Measurements from ENCODE around the gene PSTPIP2. TPM values are rescaled to one million over a fixed set of nuclear protein-coding genes. Genes with fewer than 3 reads are reported as not detected.
A peak's percentile ranks its signal among the peaks of the same experiment; 100 is the strongest.
"Not testable (repeated sequence)": the region's sequence is repeated elsewhere in the genome, so short reads cannot be mapped to it uniquely, and the experiment has no call there.

The PSTPIP2 gene
- total and polyA plus RNA-seq, 4 donors = 7.5 to 49.1 (median 12.8) TPM

GRCh38 chr18:45967007-45967706 is 104.9 kb downstream of the PSTPIP2 start, which contains the start of gene EPG5:
Gene EPG5, minus strand, starts transcription at chr18:45967329. Its CDS starts 90 bp downstream, at chr18:45967239.
- DNase-seq = peak; percentile 95 to 97 (median 95)
- peaks cover 0 to 6% (median under 1%) of the 10 kb centered on the region in 4 donors for H3K36me3 ChIP-seq (ENCODE audit: control insufficient read depth in 4 of 4, insufficient read depth in 4 of 4, low read length in 4 of 4)
- peak; percentile 99 for ATAC-seq (ENCODE audit: insufficient read depth, low FRiP score)
- H3K4me3 ChIP-seq = peak within 1 kb of the TSS; percentile 86
- no peaks in the 10 kb centered on the region for H3K9me3 ChIP-seq (ENCODE audit: control insufficient read depth in 4 of 4, insufficient read depth in 3 of 4, low read length in 3 of 4)
- 0% methylated on average over 47 to 50 of the region's 50 CpGs for WGBS, 2 donors
- H3K4me1 ChIP-seq (ENCODE audit: control insufficient read depth in 5 of 5, insufficient read depth in 5 of 5, low read length in 5 of 5) = peaks cover 0 to 6% (median 3%) of the 10 kb centered on the region in 5 donors
- peak within 1 kb of the TSS; percentile 80 to 85 for H3K27ac ChIP-seq (ENCODE audit: low read depth in 1 of 2, low read length in 1 of 2)
- H3K9ac ChIP-seq (ENCODE audit: insufficient read depth in 1 of 2, low read length in 2 of 2) = peak within 1 kb of the TSS; percentile 77 to 87
- H3K27me3 ChIP-seq (ENCODE audit: control insufficient read depth in 3 of 3, insufficient read depth in 3 of 3, low read length in 2 of 3) = no peaks in the 10 kb centered on the region
- no peak for TF ChIP-seq CTCF (IDR thresholded peaks at IDR 0.05; ENCODE audit: control extremely low read depth, extremely low read depth)

- 97% methylated on average over 5 of the region's 5 CpGs for WGBS, 2 donors
- not testable (repeated sequence) for H3K4me1 ChIP-seq (ENCODE audit: control insufficient read depth in 5 of 5, insufficient read depth in 5 of 5, low read length in 5 of 5); DNase-seq
These were observed 107.1 kb downstream of the PSTPIP2 start for GRCh38 chr18:45964913-45965312.

GRCh38 chr18:45962866-45963265 is 109.2 kb downstream of the PSTPIP2 start:
- H3K9ac ChIP-seq (ENCODE audit: insufficient read depth in 1 of 2, low read length in 2 of 2) = no peak overlapping the region
- no peak for DNase-seq
- peaks cover 0 to 7% (median 6%) of the 10 kb centered on the region in 5 donors for H3K4me1 ChIP-seq (ENCODE audit: control insufficient read depth in 5 of 5, insufficient read depth in 5 of 5, low read length in 5 of 5)
- H3K27ac ChIP-seq (ENCODE audit: low read depth in 1 of 2, low read length in 1 of 2) = peak overlapping the region; percentile 37 to 46
- peaks cover 0 to 9% (median 2%) of the 10 kb centered on the region in 4 donors for H3K36me3 ChIP-seq (ENCODE audit: control insufficient read depth in 4 of 4, insufficient read depth in 4 of 4, low read length in 4 of 4)
- ATAC-seq (ENCODE audit: insufficient read depth, low FRiP score) = no peak
- TF ChIP-seq CTCF (IDR thresholded peaks at IDR 0.05; ENCODE audit: control extremely low read depth, extremely low read depth) = no peak
- H3K27me3 ChIP-seq (ENCODE audit: control insufficient read depth in 3 of 3, insufficient read depth in 3 of 3, low read length in 2 of 3) = no peaks in the 10 kb centered on the region
- no peak overlapping the region for H3K4me3 ChIP-seq
- no peaks in the 10 kb centered on the region for H3K9me3 ChIP-seq (ENCODE audit: control insufficient read depth in 4 of 4, insufficient read depth in 3 of 4, low read length in 3 of 4)
- WGBS, 2 donors = 53 to 67% methylated on average over 5 of the region's 5 CpGs

More at GRCh38 chr18:45964913-45965312, 107.1 kb downstream of the PSTPIP2 start:
- not testable (repeated sequence) for H3K27ac ChIP-seq (ENCODE audit: low read depth in 1 of 2, low read length in 1 of 2); H3K9ac ChIP-seq (ENCODE audit: insufficient read depth in 1 of 2, low read length in 2 of 2); H3K9me3 ChIP-seq (ENCODE audit: control insufficient read depth in 4 of 4, insufficient read depth in 3 of 4, low read length in 3 of 4); H3K4me3 ChIP-seq; ATAC-seq (ENCODE audit: insufficient read depth, low FRiP score); H3K36me3 ChIP-seq (ENCODE audit: control insufficient read depth in 4 of 4, insufficient read depth in 4 of 4, low read length in 4 of 4); H3K27me3 ChIP-seq (ENCODE audit: control insufficient read depth in 3 of 3, insufficient read depth in 3 of 3, low read length in 2 of 3)

- H3K27ac ChIP-seq (ENCODE audit: low read depth in 1 of 2, low read length in 1 of 2) = peak overlapping the region in 1 of 2 donors; percentile 40
- H3K9ac ChIP-seq (ENCODE audit: insufficient read depth in 1 of 2, low read length in 2 of 2) = no peak overlapping the region
- H3K9me3 ChIP-seq (ENCODE audit: control insufficient read depth in 4 of 4, insufficient read depth in 3 of 4, low read length in 3 of 4) = no peaks in the 10 kb centered on the region
- H3K36me3 ChIP-seq (ENCODE audit: control insufficient read depth in 4 of 4, insufficient read depth in 4 of 4, low read length in 4 of 4) = peaks cover 0 to 9% (median 3%) of the 10 kb centered on the region in 4 donors
- no peaks in the 10 kb centered on the region for H3K27me3 ChIP-seq (ENCODE audit: control insufficient read depth in 3 of 3, insufficient read depth in 3 of 3, low read length in 2 of 3)
- peaks cover 0 to 8% (median 3%) of the 10 kb centered on the region in 5 donors for H3K4me1 ChIP-seq (ENCODE audit: control insufficient read depth in 5 of 5, insufficient read depth in 5 of 5, low read length in 5 of 5)
- ATAC-seq (ENCODE audit: insufficient read depth, low FRiP score) (peak; percentile 10), DNase-seq (no peak)
- H3K4me3 ChIP-seq = no peak overlapping the region
- 40 to 51% methylated on average over 2 of the region's 2 CpGs for WGBS, 2 donors
- TF ChIP-seq CTCF (IDR thresholded peaks at IDR 0.05; ENCODE audit: control extremely low read depth, extremely low read depth) = no peak
These were observed 109.6 kb downstream of the PSTPIP2 start for GRCh38 chr18:45962461-45962860.

- not testable (repeated sequence) for H3K9ac ChIP-seq (ENCODE audit: insufficient read depth in 1 of 2, low read length in 2 of 2); H3K36me3 ChIP-seq (ENCODE audit: control insufficient read depth in 4 of 4, insufficient read depth in 4 of 4, low read length in 4 of 4); DNase-seq; H3K27me3 ChIP-seq (ENCODE audit: control insufficient read depth in 3 of 3, insufficient read depth in 3 of 3, low read length in 2 of 3); ATAC-seq (ENCODE audit: insufficient read depth, low FRiP score); H3K9me3 ChIP-seq (ENCODE audit: control insufficient read depth in 4 of 4, insufficient read depth in 3 of 4, low read length in 3 of 4); H3K4me3 ChIP-seq; H3K27ac ChIP-seq (ENCODE audit: low read depth in 1 of 2, low read length in 1 of 2); H3K4me1 ChIP-seq (ENCODE audit: control insufficient read depth in 5 of 5, insufficient read depth in 5 of 5, low read length in 5 of 5)
- 97 to 99% methylated on average over 7 of the region's 7 CpGs for WGBS, 2 donors
These were observed 112.6 kb downstream of the PSTPIP2 start for GRCh38 chr18:45959484-45959883.
